Thyroid gland (tissue), 4 donors: ENCODE data around the gene NPAS2.

Experiments used
- CTCF ChIP-seq, 6 experiments: fragments of 200-600 bp in 3 of 6; fragments of 450-650 bp in 3 of 6; sonication (generic) in 3 of 6; IDR thresholded peaks; one replicate each; pipeline ENCODE4 v1.5.1; 2016 to 2019; ENCODE audit warnings: antibody characterized with exemption in 6 of 6, mild to moderate bottlenecking in 2 of 6, inconsistent platforms in 1 of 6, moderate library complexity in 1 of 6
- POLR2A ChIP-seq, 2 donors: fragments of 450-650 bp; IDR thresholded peaks; one replicate each; pipeline ENCODE4 v1.6.1; 2017; ENCODE audit warnings: antibody characterized with exemption in 2 of 2, mild to moderate bottlenecking in 2 of 2, moderate library complexity in 1 of 2

- TF ChIP-seq CTCF (IDR thresholded peaks at IDR 0.05), result no peak
- TF ChIP-seq POLR2A (IDR thresholded peaks at IDR 0.05), result no peak
Observed at GRCh38 chr2:100868083-100868482, 48.1 kb downstream of the NPAS2 start.
